ENCODE measurements around the gene BDH1.

GRCh38 chr3:197496746-197497125 is 59.0 kb downstream of the BDH1 start:
- TF ChIP-seq CTCF (IDR thresholded peaks at IDR 0.05; ENCODE audit: insufficient read depth, low read length, poor library complexity, severe bottlenecking), result no peak
- no peak for TF ChIP-seq EZH2phosphoT487 (conservative IDR thresholded peaks at IDR 0.05; ENCODE audit: low read length)

All from SU-DHL-6 (cell line).